Stimulated activated CD4-positive, alpha-beta T cell treated with anti-CD3 and anti-CD28 coated beads, Interleukin-1b, Interleukin-23, amount 100 ng/mL, for 48 hours (primary cell): ENCODE measurements around the gene SOCS2.

Experiments used
- DNase-seq: peaks from one replicate; pipeline ENCODE4 v3.0.0-alpha.2; 2020

Gene SOCS2

DNA sequence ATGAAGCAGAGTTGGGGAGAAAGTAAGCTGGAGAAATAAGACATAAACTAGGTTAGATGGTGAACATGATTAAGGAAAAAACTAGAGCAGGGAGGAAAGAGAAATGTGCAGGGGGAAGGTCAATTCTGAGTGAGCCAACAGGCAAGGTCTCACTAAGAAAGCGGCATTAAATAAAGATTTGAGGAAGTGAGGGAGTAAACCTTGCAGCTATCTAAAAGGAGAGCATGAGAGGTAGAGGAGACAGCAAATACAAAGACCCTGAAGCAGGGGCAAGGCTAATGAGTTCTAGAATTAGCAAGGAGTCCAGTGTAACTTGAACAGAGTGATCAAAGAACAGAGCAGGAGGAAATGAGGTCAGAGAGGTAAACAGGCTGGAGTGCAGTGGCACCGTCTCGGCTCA is 4.4 kb upstream of the SOCS2 start:
- DNase-seq, result no peak

DNA sequence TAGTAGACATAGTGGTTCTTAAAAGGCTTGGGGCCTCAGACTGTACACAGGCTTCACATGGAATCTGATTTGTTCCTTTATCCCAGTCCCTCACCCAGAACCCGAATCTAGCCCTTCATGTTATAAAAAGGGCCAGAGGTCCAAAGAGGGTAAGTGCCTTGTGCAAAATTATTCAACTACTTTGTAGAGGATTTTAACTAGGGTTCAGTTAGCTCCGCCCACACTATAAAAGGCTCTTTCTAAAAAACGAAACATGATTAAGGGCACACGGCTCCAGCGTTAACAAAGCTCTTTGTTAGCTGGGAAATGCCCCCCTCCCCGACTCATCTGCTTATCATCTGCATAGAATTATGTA is 3.2 kb upstream of the SOCS2 start:
- DNase-seq, result no peak

DNA sequence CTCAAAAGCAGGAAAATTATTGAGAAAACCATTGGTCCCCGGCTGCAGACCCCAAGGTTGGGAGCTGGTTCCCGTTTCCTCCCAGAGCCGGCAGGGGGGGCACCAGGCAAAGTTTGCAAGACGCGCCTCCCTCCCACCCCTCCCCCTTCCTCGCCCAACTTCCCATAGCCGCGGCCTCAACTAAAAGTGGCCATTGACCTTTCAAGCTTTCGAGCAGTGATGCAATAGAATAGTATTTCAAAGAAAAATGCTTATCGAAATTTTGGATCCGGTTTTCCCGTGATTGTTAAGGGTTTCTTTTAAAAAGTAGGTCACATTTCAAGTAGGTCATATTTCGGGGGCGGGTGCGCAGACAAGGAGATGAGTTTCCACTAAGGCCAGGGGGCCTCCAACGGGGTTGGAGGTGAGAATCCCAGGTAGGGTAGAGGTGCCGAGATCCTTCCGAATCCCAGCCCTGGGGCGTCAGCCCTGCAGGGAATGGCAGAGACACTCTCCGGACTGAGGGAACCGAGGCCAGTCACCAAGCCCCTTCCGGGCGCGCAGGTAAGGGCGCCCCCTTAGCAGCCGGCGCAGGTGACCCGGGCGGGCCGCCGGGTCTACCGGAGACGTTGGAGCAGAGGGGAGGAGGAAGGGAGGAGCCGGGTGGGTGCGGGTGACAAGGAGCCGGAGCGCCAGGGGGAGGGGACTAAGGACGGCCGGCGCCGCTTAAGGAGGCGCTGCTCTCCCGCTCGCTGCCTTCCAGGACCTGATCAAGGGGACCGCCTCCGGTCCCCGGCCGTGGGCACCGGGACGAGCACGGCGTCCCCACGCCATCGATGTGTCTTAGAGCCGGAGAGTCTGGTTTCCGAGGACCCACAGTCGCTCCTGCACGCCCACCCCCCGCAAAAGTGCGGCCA is 2.6 kb upstream of the SOCS2 start:
- DNase-seq, result peak; percentile 65

DNA sequence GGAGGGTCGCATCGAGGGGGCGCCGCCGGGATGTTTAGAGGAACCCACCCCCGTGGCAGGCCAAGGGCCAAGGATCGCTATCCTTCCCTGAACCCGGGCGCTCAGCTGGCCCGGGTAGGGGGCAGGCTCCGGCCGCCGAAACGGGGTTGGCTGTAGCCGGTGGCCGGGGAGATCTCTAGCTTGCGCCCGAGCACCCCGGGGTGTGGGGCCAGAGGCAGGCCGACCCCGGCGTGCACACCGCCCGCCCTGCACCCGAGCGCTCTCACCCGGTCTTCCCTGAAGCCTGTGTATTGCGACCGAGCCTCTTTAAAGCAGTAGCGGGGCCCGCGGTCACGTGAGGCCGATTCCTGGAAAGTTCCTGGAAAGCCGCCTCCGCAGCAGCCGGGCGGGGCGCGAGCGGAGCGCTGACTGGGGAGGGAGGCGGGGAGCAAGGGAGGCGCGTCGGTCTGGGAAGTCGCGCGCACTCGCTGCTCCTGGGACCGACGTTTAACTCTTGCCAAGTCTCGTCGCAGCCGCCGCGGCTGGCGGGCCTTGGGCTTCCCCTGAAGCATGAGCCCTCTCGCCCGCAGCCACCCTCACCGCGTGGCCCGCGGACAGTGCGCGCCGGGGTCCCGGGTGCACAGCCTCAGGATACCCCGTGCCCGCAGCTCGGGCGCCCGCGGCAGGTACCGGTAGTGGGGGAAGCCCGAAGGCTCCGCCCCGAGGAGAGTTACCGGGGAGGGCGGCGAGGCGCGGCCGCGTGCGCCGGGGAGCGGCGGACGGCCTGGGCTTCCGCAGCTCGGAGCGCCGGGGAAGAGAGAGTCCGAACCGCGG is 1.7 kb upstream of the SOCS2 start:
- DNase-seq, result peak; percentile 89

DNA sequence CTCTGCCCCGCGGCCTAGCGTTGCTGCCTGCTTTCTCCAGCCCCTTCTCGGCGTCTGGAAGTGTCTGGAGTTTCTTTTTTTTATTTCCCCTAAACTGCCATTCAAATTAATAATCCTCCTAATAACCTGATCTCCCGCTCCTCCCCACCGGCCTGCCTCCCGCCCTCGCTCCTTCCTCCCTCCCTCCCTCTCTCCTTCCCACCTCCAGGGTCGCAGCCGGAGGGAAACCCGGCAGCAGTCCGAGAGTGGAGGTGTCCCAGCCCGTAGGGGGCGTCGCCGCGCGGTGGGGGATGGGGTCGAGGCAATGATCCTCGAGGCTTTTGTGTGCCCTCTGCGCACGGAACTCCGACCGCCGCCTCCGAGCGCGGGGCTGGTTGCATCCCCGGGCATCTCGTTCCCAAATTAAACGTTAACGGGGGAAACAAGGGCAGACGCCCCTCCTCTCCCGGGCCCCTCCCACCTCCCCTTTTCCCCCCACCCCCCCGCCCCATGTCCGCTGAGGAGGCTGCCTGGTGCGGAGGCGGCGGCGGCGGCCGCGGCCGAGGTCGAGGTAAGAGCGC is 1.0 kb upstream of the SOCS2 start:
- peak; percentile 59 for DNase-seq

DNA sequence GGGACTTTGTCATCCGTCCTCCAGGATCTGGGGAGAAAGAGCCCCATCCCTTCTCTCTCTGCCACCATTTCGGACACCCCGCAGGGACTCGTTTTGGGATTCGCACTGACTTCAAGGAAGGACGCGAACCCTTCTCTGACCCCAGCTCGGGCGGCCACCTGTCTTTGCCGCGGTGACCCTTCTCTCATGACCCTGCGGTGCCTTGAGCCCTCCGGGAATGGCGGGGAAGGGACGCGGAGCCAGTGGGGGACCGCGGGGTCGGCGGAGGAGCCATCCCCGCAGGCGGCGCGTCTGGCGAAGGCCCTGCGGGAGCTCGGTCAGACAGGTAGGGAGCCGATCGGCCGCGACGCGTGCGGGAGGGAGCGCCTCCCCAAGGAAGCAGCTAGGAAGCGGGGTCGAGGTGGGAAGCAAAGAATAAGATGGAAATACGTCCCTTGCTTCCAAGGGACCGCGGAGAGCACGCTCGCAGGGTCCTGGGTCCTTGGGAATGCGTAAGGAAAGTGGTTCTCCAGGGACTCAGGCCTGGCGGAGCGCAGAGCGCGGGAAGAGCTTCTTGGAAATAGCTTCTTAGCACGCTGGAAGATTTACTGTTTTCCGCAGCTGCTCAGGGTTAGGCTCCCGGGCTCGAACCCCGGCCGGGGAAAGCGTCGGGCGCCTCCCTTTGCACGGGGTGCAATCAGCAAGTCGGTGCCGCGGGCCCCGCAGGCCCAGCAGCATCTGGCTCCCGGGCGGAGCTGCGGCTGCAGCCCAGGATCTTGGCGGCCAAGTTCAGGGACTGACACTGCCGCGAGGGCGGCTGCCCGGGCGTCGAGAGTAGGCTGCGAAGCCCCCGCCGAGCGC is 457 bp downstream of the SOCS2 start:
- peak; percentile 21 for DNase-seq

DNA sequence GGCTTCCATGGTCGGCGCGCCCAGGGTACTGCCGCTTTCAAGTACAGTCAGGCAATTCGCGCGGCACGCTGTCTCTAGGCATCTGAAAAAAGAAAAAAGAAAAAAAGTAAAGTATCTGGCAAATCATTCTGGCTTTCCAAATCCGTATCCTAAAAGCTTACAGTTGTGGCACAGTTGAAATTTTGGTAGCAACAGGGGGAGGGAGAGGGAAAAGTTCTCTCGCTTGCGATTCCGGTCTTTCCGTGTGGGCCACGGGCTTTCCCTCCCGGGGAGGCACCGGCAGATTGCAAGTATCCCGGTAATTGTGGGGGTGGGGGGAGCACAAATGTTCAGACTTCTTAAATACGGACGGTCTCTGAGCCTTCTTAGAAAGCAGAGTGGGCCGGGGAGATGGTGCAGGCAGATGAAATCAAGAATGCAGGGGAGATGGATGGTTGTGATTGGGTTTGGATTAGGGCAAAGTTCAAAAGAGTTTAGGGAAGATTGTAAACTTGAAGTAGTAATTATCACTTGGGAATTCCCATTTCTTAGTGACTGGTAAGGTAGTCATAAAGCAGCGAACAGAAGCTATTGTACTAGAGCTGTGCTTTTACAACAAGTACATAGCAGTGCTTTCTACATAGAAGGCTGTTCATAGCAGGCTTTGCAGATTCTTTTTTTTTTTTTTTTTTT is 1.2 kb downstream of the SOCS2 start:
- peak; percentile 17 for DNase-seq

DNA sequence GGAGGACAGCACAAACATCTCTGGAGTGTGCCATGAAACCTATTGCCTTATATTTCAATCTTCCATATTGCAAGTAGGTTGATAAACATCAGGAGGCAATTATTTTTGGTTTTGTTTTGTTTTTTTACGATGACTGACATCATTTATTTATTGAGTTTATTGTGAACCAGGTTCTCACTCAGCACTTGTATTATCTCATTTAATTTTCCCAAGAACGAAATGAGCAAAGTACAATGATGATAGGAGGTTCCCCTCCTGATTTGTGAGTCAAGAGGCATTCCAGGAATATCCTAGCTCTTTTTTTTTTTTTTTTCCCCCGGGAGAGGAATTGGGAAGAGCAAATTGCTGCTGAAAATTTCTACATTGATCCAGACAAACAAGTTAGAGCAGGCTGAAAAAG is 4.7 kb downstream of the SOCS2 start:
- DNase-seq, result no peak

DNA sequence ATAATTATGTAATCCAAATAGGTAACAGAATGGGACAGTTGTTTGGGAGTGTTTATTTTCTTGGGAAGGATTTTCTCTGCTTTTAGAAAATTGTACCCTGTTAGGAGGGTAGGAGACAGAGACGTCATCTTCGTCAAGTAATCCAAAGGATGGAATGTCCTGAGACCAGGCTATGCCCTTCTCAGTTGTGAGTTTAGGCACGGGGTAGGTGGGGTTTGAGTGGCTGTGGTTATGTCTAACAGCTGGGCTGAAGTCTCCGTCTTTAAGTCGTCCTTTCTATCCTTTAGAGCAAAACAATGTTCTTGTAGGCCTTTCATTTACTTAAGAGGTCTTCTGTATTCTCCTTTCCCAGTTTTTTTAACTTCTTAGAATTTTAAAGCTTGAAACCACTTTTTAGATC is 5.7 kb downstream of the SOCS2 start:
- DNase-seq, result no peak

DNA sequence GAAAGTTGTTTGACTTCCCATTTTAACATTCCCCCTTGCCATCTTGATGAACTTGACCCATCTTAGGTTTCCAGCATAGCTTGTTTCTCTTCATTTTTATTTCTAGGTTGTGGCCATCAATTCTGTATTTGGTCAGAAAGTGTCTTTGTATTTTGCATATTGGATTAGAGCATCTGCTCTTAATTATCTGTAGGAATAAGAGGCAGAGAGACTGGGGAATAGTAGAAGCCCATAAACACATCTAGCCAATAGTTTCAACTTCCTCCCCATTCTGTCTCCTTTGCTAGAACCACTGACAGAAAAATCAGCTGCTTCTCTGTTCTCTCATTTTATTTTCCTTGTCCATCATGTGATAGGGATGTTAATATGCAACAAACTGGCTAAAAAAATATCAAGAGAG is 8.2 kb downstream of the SOCS2 start:
- no peak for DNase-seq

DNA sequence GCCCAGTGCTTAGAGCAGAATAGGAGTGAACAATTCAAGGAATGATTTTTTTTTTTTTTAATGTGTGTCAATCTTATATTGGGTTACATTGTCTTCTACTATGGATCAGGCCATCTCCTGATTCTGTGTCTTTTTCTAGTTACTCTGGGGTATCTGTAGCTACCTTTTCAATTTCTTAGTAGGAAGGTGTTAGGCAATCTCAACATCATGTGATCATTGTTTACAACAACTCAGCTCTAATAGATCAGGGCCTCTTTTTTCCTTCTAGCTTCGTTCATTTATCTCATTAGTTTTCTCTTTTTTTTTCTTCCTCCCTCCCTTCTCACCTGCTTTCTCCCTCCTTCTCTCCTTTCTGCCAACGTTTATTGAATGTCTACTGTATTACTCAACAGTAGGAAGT is 8.9 kb downstream of the SOCS2 start:
- DNase-seq, result no peak

DNA sequence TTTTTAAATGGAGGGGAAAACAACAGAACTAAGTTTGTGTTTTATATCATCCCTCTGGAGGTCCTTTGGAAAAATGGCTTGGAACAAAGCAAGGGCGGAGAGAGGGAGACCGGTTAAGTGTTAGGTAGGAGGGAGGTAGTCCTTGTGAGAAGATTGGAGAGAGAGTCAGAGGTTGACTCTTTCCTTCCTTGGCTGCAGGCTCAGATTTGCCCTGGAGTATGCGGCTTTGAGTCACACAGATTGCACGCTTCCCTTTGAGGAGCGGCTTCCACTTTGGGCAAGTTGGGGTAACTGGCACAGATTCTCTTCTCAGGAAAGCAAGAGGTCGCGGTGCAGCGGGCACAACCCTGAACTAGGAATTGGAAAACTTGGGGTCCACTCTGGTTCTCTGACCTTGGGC is 9.9 kb downstream of the SOCS2 start:
- no peak for DNase-seq

DNA sequence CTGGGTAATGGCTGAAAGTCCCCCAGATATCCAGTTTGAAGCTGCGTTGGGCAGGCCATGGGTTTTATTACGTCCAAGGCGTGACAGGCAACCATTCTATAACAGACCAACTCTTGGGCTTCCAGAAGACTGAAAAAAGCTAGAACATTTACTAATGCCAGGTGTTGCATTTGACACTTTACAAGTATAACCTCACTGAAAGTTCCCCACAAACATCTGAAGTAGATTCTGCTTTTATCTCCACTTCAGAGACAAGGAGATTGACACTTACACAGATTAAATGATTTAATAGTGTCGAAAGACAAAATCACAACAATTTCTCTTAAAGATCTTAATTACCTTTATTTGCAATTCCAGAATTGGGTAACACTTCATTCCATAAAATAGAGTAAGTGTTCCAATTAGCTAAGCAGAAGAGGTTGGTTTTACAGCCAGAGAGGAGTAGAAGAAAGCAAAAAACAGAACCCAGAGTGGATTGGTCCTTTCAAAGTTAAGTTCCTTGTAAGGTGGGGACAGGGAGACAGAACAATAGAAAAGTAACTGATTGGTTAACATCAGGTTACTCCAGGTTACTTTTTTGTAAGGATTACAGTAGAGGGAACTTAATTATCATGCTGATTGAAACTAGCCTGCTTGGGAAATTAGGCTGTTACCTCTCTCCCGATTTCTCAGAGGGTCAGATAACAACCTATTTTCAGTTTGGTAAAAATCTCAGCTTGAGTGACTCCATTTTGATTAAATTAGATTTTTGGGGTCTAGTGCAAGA is 11.3 kb downstream of the SOCS2 start:
- no peak for DNase-seq

DNA sequence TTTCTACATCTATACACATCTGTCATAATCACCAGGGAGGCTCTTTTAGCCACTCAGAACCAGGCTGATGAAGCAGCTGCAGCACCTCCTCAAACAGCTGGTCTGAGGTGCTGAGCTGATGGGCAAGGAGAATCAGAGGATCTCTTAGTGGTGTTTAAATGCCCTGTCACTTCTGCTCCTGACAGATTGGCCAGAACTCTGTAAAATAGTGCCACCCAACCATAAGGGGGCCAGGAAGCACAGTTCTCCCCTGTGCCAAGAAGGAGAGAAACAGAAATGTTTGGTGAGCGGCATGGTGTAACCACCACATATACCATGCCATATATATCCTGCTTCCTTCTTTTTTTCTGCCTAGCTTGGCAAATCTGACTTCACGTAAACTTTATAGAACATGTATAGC is 12.8 kb downstream of the SOCS2 start:
- no peak for DNase-seq

DNA sequence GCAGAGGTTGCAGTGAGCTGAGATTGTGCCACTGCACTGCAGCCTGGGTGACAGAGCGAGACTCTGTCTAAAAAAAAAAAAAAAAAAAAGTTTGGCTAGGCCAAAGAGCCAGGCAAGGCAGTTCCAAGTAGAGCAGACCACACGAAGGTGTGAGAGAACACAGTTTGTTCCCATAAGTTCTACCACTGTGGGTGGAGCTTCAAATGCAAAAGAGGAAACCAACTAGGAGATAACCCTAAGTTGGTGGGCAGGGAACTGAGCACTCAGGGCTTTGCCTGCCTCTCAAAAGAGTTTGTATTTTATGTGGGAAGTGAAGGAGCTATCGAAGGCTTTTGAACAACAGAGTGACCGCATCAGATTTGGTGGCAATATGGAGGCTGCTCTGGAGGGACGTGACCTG is 15.1 kb downstream of the SOCS2 start:
- DNase-seq, result no peak

DNA sequence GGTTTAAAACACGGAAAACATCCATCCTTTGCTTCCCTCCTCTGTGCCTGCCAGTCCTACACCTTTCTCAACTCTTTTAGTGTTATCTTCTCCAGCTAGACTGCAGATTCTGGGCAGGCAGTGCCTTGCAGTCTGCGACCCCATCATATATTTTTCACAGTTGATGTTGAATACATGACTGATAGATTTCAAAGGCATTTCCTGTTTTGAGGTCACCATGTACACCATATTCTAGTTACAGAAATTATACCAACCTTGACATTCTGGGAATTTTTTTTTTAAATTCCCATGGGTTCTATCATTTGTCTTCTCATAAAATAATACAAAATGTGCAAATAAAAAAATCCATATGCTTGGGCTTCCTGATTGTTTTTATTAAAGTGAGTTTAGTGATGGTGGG is 16.6 kb downstream of the SOCS2 start:
- no peak for DNase-seq

DNA sequence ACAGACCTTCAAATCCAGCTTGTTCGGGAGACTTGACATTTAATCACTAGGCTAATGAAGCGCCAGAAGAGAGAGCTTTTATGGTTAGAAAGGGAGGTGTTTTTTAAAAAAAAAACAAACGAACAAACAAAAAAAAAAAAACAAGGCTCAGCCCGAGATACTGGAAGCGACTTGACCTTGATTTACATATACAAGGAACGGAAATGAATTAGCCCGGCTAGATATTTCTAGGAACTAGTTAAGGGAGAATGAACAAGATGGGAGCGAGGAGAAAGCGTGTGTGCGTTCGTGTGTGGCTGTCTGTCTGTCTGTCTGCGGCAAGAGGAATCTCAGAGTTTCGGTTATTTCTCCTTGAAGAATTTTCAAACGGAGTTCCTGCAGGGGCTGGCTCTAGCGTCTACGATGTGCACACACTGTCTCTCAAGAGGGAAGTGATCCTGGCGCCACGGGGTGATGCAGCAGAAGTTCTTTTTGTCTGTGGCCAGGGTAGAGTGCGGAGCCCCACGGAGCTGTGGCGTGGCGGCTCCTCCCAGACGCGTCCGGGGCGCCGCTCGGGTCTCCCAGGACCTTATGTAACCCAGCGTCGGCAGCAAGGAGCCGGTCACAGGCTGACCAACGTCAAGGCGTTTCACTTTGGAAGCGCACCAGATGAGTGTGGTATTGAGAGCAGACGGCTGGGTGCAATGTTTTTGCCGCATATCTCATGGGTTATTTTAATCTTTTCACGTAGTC is 18.8 kb downstream of the SOCS2 start:
- peak; percentile 23 for DNase-seq

DNA sequence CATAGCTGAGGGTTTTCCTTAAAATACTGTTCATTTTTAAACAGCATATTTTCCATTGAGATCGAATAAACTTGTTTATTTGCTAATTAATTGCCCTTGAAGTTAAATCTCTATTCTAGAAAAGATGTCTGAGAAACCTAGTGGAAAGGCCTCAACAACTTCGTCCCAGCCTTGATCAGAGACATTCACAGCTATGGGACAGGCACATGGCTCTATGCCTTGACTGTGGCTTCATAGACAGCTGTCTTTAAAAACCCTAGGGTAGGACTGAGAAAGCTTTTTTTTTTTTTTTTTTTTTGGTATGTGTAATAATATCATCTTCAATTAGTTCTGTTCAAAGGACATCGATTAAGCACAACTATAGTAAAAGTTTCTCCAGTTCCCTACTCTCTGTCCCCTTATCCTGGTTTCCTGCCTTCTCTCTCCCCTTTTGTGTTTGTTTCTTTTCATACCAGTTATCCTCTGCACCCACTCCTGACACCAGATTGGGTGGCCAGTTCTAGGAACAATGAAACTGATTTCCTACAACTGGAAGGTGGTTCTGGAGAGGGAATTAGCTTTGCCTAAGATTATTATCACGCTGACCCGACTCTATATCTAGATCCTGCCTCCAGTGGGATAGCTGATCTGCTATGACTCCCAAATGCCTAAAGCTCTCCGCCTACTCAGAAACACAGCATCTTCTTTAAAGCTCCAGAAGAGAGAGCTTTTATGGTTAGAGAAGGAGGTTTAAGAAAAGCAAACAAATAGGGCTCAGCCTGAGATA is 20.3 kb downstream of the SOCS2 start:
- DNase-seq, result no peak

DNA sequence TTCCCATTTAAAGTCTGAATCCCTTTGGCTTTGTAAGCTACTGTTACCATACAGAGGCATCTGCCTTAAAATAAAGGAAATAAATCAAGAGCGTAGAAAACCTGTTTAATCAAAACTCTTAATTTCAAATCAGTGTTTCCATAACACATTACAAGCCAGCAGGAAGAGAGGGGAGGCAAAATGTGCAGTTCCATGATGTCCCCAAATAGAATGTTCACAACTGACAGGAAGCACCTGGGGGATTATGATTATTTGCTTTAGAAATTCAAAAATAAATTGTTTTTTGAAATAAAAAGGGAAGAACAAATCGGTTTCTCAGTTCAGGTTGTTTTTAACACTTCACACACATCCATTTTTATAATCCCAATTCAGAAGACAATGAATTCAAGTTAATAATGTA is 21.4 kb downstream of the SOCS2 start:
- DNase-seq, result no peak

DNA sequence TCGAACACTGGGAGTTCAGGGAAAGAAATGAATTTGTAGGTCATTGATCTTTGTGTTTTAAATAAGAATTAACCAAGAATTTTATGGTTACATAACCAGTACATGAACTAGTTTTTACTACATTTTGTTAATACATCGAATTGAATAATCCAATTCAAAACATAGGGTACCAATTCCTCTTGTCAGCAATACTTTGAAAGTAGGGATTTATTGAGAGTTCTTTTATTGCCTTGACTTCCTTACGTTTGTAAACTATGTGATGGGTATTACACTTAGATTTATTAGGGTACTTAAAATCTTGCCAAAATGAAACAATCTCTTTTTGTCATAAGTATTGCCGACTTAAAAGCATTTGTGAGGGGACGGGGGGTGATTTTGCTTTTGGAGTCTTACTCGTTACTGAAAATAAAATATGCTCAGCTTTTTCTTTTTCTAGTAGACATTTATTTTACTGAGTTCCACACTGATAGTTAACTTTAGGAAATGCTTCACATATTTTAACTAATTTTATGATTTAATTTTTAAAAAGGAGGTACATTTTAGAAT is 22.4 kb downstream of the SOCS2 start:
- no peak for DNase-seq
